Adipose tissue (tissue), 3 donors: ENCODE measurements around the gene KLHL22. TPM values are rescaled to one million over a fixed set of nuclear protein-coding genes. Genes with fewer than 3 reads are reported as not detected.

ENCODE experiments used
- H3K27ac ChIP-seq: one replicate; pipeline ENCODE4 v1.5.1; 2013; ENCODE audit warnings: low read depth, low read length
- WGBS, 3 donors: extraction: QIAGEN DNeasy Blood & Tissue Kit; methylation state at CpG; one replicate each; pipeline ENCODE4 v1.1.7; 2013; 5-methylcytosine and 5-hydroxymethylcytosine counted together
- polyA plus RNA-seq, 3 donors: library from polyadenylated mRNA; stranded (reverse); fragments of 200-250 nt; gene quantifications; one replicate each; pipeline ENCODE4 v1.2.3, GENCODE V29; 2013
- donor health status: healthy with polysubstance abuse.
- donor health status: Bipolar disorder and iron deficiency.
- donor health status: healthy.

KLHL22 gene
- polyA plus RNA-seq, 3 donors: 10.2 to 17.6 (median 15.0) TPM

- H3K27ac ChIP-seq: no peak overlapping the region
- 66 to 86% (median 67%) methylated on average over 6 of the region's 6 CpGs for WGBS, 3 donors
Measured at GRCh38 chr22:20526628-20527355, 31.2 kb upstream of the KLHL22 start.

GRCh38 chr22:20526305-20526627, 30.7 kb upstream of the KLHL22 start:
- H3K27ac ChIP-seq: no peak overlapping the region

GRCh38 chr22:20525048-20525447, 29.5 kb upstream of the KLHL22 start:
- WGBS, 3 donors: 93 to 99% (median 95%) methylated on average over 7 of the region's 7 CpGs
- no peak overlapping the region for H3K27ac ChIP-seq

More at GRCh38 chr22:20526305-20526627, 30.7 kb upstream of the KLHL22 start:
- WGBS, 3 donors: 71 to 86% (median 81%) methylated on average over 4 of the region's 4 CpGs

- no peak overlapping the region for H3K27ac ChIP-seq
- WGBS, 3 donors: 4 to 16% (median 6%) methylated on average over 1 of the region's 1 CpG
Measured at GRCh38 chr22:20524004-20524481, 28.4 kb upstream of the KLHL22 start.

- H3K27ac ChIP-seq: no peak overlapping the region
- 52 to 56% (median 54%) methylated on average over 7 of the region's 7 CpGs for WGBS, 3 donors
Measured at GRCh38 chr22:20523086-20523983, 27.7 kb upstream of the KLHL22 start.

GRCh38 chr22:20522134-20523004, 26.8 kb upstream of the KLHL22 start:
- no peak overlapping the region for H3K27ac ChIP-seq
- WGBS, 3 donors: 81 to 93% (median 85%) methylated on average over 11 of the region's 11 CpGs

- no peak overlapping the region for H3K27ac ChIP-seq
- 66 to 86% (median 66%) methylated on average over 7 of the region's 7 CpGs for WGBS, 3 donors
Measured at GRCh38 chr22:20520093-20520511, 24.5 kb upstream of the KLHL22 start.

- no peak overlapping the region for H3K27ac ChIP-seq
- WGBS, 3 donors: 63 to 77% (median 65%) methylated on average over 4 of the region's 4 CpGs
Measured at GRCh38 chr22:20519558-20519957, 24.0 kb upstream of the KLHL22 start.

GRCh38 chr22:20517841-20518592, 22.4 kb upstream of the KLHL22 start:
- WGBS, 3 donors: 85 to 88% (median 86%) methylated on average over 13 of the region's 13 CpGs
- H3K27ac ChIP-seq: no peak overlapping the region

- H3K27ac ChIP-seq: no peak overlapping the region
- WGBS, 3 donors: 45 to 56% (median 47%) methylated on average over 4 of the region's 4 CpGs
Measured at GRCh38 chr22:20517422-20517821, 21.8 kb upstream of the KLHL22 start.

- H3K27ac ChIP-seq: no peak overlapping the region
- WGBS, 3 donors: 78 to 95% (median 95%) methylated on average over 2 of the region's 2 CpGs
Measured at GRCh38 chr22:20516399-20516798, 20.8 kb upstream of the KLHL22 start.

- WGBS, 3 donors: 60 to 90% (median 67%) methylated on average over 6 of the region's 6 CpGs
- no peak overlapping the region for H3K27ac ChIP-seq
Measured at GRCh38 chr22:20514658-20515406, 19.2 kb upstream of the KLHL22 start.

GRCh38 chr22:20511578-20512229, 16.1 kb upstream of the KLHL22 start:
- 71 to 78% (median 77%) methylated on average over 4 of the region's 4 CpGs for WGBS, 3 donors
- H3K27ac ChIP-seq: no peak overlapping the region

- H3K27ac ChIP-seq: no peak overlapping the region
- 74 to 82% (median 79%) methylated on average over 10 of the region's 10 CpGs for WGBS, 3 donors
Measured at GRCh38 chr22:20510811-20511577, 15.4 kb upstream of the KLHL22 start.

- 21 to 30% (median 23%) methylated on average over 7 of the region's 7 CpGs for WGBS, 3 donors
- H3K27ac ChIP-seq: peak overlapping the region; percentile 7
Measured at GRCh38 chr22:20509344-20510047, 13.9 kb upstream of the KLHL22 start.
